B cell (primary cell): Measurements from ENCODE around the gene POC5. TPM values are rescaled to one million over a fixed set of nuclear protein-coding genes. Genes with fewer than 3 reads are reported as not detected.

Source experiments
- ATAC-seq: fragments of 200-7000 bp; cut with Tn5 transposase; one replicate; pipeline ENCODE4 v1.10.0; 2021; ENCODE audit warnings: low read depth, mild to moderate bottlenecking, moderate number of reproducible peaks, moderate library complexity
- CTCF ChIA-PET: fragments of 350-600 bp; sonication (Branson Sonifier 250); formaldehyde crosslinking; loops from one replicate; lab custom pipeline; 2021; ENCODE audit warnings: antibody characterized with exemption, inconsistent platforms; lab: Charles Lee
- POLR2A ChIA-PET: fragments of 350-600 bp; sonication (Branson Sonifier 250); formaldehyde crosslinking; loops from one replicate; lab custom pipeline; 2021; ENCODE audit warnings: antibody characterized with exemption; lab: Charles Lee
- DNase-seq: peaks from one replicate; pipeline ENCODE4 v3.0.0; 2013
- H2AFZ ChIP-seq: 2 replicates; pipeline ENCODE4 v1.6.1; 2012; ENCODE audit warnings: mild to moderate bottlenecking, low read depth, low read length; ENCODE audit not compliant: insufficient read depth, poor library complexity, severe bottlenecking
- H3K27ac ChIP-seq, 2 donors: 1 replicate in 1 of 2; 2 replicates in 1 of 2; pipeline ENCODE4 v1.5.1; 2012 to 2013; ENCODE audit warnings: low read length in 2 of 2, mild to moderate bottlenecking in 2 of 2, moderate library complexity in 1 of 2
- H3K27me3 ChIP-seq, 4 experiments: fragments of 200-600 bp in 1 of 4; sonication (generic) in 1 of 4; replicated peaks in 1 of 4; 1 replicate in 2 of 4; 2 replicates in 2 of 4; pipeline versions ENCODE4 v1.6.1 to v1.7.0; 2013 to 2016; ENCODE audit warnings: low read length in 3 of 4, mild to moderate bottlenecking in 2 of 4, mixed read lengths in 1 of 4, moderate library complexity in 1 of 4; ENCODE audit not compliant: insufficient read depth in 4 of 4, control insufficient read depth in 3 of 4; ENCODE audit errors: control extremely low read depth in 1 of 4
- H3K36me3 ChIP-seq, 2 experiments: replicated peaks in 1 of 2; 1 replicate in 1 of 2; 2 replicates in 1 of 2; pipeline versions ENCODE4 v1.6.1 to v1.7.1; 2013; ENCODE audit warnings: low read length in 1 of 2; ENCODE audit not compliant: insufficient read depth in 2 of 2, control insufficient read depth in 1 of 2; ENCODE audit errors: control extremely low read depth in 1 of 2, extremely low read depth in 1 of 2
- H3K4me1 ChIP-seq, 2 donors: fragments of 200-600 bp in 1 of 2; sonication (generic) in 1 of 2; 1 replicate in 1 of 2; 2 replicates in 1 of 2; pipeline versions ENCODE4 v1.5.1 to v1.6.1; 2013 to 2017; ENCODE audit warnings: low read length in 2 of 2; ENCODE audit not compliant: control insufficient read depth in 2 of 2, insufficient read depth in 2 of 2
- H3K4me2 ChIP-seq: replicated peaks from 2 replicates; pipeline ENCODE3; 2012; ENCODE audit warnings: mild to moderate bottlenecking, low read depth, low read length; ENCODE audit not compliant: poor library complexity, severe bottlenecking
- H3K4me3 ChIP-seq, 5 experiments: fragments of 200-600 bp in 1 of 5; sonication (generic) in 1 of 5; 1 replicate in 3 of 5; 2 replicates in 2 of 5; pipeline versions ENCODE4 v1.5.1 to v1.7.0; 2011 to 2016; ENCODE audit warnings: low read length in 4 of 5, mild to moderate bottlenecking in 4 of 5, low read depth in 2 of 5, control low read depth in 1 of 5, moderate library complexity in 1 of 5; ENCODE audit not compliant: insufficient read depth in 1 of 5; ENCODE audit errors: control extremely low read depth in 1 of 5, extremely low read depth in 1 of 5
- H3K79me2 ChIP-seq: fragments of 200-600 bp; sonication (generic); one replicate; pipeline ENCODE4 v1.6.0; 2016; ENCODE audit warnings: low read length; ENCODE audit not compliant: control insufficient read depth, insufficient read depth
- H3K9ac ChIP-seq: fragments of 200-600 bp; sonication (generic); 2 replicates; pipeline ENCODE4 v1.6.1; 2017; ENCODE audit warnings: mild to moderate bottlenecking, low read length, moderate library complexity
- H3K9me3 ChIP-seq, 3 donors: one replicate each; pipeline versions ENCODE4 v1.6.1 to v1.7.1; 2013; ENCODE audit warnings: low read length in 2 of 3; ENCODE audit not compliant: control insufficient read depth in 2 of 3, insufficient read depth in 1 of 3; ENCODE audit errors: control extremely low read depth in 1 of 3
- H4K20me1 ChIP-seq: 2 replicates; pipeline ENCODE4 v1.6.0; 2012; ENCODE audit warnings: mild to moderate bottlenecking, low read length; ENCODE audit not compliant: insufficient read depth, control insufficient read depth, poor library complexity, severe bottlenecking
- H3K27ac Mint-ChIP-seq: one replicate; pipeline ENCODE4 v1.8.0; 2021; ENCODE audit warnings: mixed read lengths
- H3K27me3 Mint-ChIP-seq: one replicate; pipeline ENCODE4 v1.8.0; 2021; ENCODE audit warnings: mixed read lengths
- H3K4me1 Mint-ChIP-seq: one replicate; pipeline ENCODE4 v1.8.0; 2021; ENCODE audit warnings: mixed read lengths
- H3K4me3 Mint-ChIP-seq: one replicate; pipeline ENCODE4 v1.8.0; 2021; ENCODE audit warnings: mixed read lengths
- H3K9me3 Mint-ChIP-seq: one replicate; pipeline ENCODE4 v1.8.0; 2022; ENCODE audit warnings: mixed read lengths; ENCODE audit not compliant: insufficient read depth
- EZH2 ChIP-seq: IDR thresholded peaks from 2 replicates; pipeline ENCODE4 v1.6.1; 2012; ENCODE audit warnings: borderline replicate concordance, low read depth, mild to moderate bottlenecking, moderate library complexity, low read length; ENCODE audit not compliant: insufficient read depth, poor library complexity, severe bottlenecking
- WGBS: methylation state at CpG from one replicate; pipeline ENCODE4 v1.1.5; 2013; ENCODE audit warnings: missing lambda C conversion rate; ENCODE audit not compliant: insufficient coverage; 5-methylcytosine and 5-hydroxymethylcytosine counted together
- intact Hi-C: fragments of 100-400 bp; cut with micrococcal nuclease; formaldehyde crosslinking; loops from one replicate; pipeline ENCODE4 v1.10.0; 2022
- polyA plus RNA-seq: library from polyadenylated mRNA; depleted of rRNA; stranded (reverse); fragments of >200 nt; gene quantifications from 2 replicates; pipeline ENCODE4 v1.2.3, GENCODE V29; 2012
- total RNA-seq, 2 donors: library from RNA; stranded (reverse); fragments of 120-200 nt in 1 of 2; gene quantifications; 1 replicate in 1 of 2; 2 replicates in 1 of 2; pipeline versions ENCODE4 v1.2.3 to v1.2.4, GENCODE V29; 2013 to 2022
- TF ChIP-seq, protein P1 (sequence below): fragments of 200-600 bp; IDR thresholded peaks from one replicate; pipeline ENCODE4 v1.8.0; 2022; ENCODE audit warnings: antibody characterized with exemption, mild to moderate bottlenecking

Gene POC5
- total and polyA plus RNA-seq, 2 donors (not counting 1 experiment from before 2014, with no cell fraction given), result 22.7 to 25.4 TPM

GRCh38 chr5:75637949-75638348 lies 79.3 kb downstream of the POC5 start:
- Histone ChIP-seq H3K9me3 (peaks cover 0 to 3% (median 0%) of the 10 kb centered on the region in 3 donors), H3K4me3 (no peak overlapping the region), H3K36me3 (no peaks in the 10 kb centered on the region), H4K20me1 (no peaks in the 10 kb centered on the region), H3K27me3 (no peaks in the 10 kb centered on the region), H3K79me2 (no peaks in the 10 kb centered on the region), H3K4me1 (no peaks in the 10 kb centered on the region), H2AFZ (no peak overlapping the region), H3K9ac (no peak overlapping the region), H3K4me2 (no peak overlapping the region), H3K27ac (no peak overlapping the region)
- DNase-seq, result no peak
- H3K27me3 Mint-ChIP-seq, result no peaks in the 10 kb centered on the region
- WGBS, result no CpG with 5 or more reads among the region's 1 CpG
- H3K9me3 Mint-ChIP-seq, result peaks cover 2% of the 10 kb centered on the region
- ChIA-PET POLR2A (no interaction called here), CTCF (no interaction called here)
- intact Hi-C loops, result no loop called here
- H3K27ac Mint-ChIP-seq, result no peak overlapping the region
- ATAC-seq, result no peak
- no peaks in the 10 kb centered on the region for H3K4me1 Mint-ChIP-seq
- no peak overlapping the region for H3K4me3 Mint-ChIP-seq
- TF ChIP-seq EZH2, result no peak
- TF ChIP-seq, protein P1, sequence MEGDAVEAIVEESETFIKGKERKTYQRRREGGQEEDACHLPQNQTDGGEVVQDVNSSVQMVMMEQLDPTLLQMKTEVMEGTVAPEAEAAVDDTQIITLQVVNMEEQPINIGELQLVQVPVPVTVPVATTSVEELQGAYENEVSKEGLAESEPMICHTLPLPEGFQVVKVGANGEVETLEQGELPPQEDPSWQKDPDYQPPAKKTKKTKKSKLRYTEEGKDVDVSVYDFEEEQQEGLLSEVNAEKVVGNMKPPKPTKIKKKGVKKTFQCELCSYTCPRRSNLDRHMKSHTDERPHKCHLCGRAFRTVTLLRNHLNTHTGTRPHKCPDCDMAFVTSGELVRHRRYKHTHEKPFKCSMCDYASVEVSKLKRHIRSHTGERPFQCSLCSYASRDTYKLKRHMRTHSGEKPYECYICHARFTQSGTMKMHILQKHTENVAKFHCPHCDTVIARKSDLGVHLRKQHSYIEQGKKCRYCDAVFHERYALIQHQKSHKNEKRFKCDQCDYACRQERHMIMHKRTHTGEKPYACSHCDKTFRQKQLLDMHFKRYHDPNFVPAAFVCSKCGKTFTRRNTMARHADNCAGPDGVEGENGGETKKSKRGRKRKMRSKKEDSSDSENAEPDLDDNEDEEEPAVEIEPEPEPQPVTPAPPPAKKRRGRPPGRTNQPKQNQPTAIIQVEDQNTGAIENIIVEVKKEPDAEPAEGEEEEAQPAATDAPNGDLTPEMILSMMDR, result no peak

- 100% methylated on average over 1 of the region's 1 CpG for WGBS
- Mint-ChIP-seq H3K27ac (no peak overlapping the region), H3K4me1 (no peaks in the 10 kb centered on the region), H3K27me3 (no peaks in the 10 kb centered on the region), H3K9me3 (no peaks in the 10 kb centered on the region), H3K4me3 (no peak overlapping the region)
- TF ChIP-seq, protein P1, result no peak
- TF ChIP-seq EZH2, result no peak
- POLR2A ChIA-PET, result no interaction called here
- Histone ChIP-seq H3K27ac (no peak overlapping the region), H3K36me3 (no peaks in the 10 kb centered on the region), H3K79me2 (no peaks in the 10 kb centered on the region), H4K20me1 (no peaks in the 10 kb centered on the region), H3K9ac (no peak overlapping the region), H3K4me3 (no peak overlapping the region), H3K4me1 (no peaks in the 10 kb centered on the region), H3K27me3 (no peaks in the 10 kb centered on the region), H2AFZ (no peak overlapping the region), H3K9me3 (no peaks in the 10 kb centered on the region), H3K4me2 (no peak overlapping the region)
- CTCF ChIA-PET, result no interaction called here
- ATAC-seq (no peak), DNase-seq (no peak)
- intact Hi-C loops, result no loop called here
These were observed 84.9 kb downstream of the POC5 start for GRCh38 chr5:75632321-75632720.
